ENCODE measurements around the gene TAF4B. TPM values are rescaled to one million over a fixed set of nuclear protein-coding genes. Genes with fewer than 3 reads are reported as not detected.

Gene TAF4B
- total RNA-seq, 4 donors from 2014 or later: 3.7 to 11.9 (median 7.1) TPM

- WGBS, 2 donors (ENCODE audit: low coverage in 1 of 2): 92% methylated on average over 4 of the region's 4 CpGs; no CpG with 5 or more reads in 1 of the 2 donors
- Histone ChIP-seq H3K27ac (no peak overlapping the region), H3K36me3 (no peaks in the 10 kb centered on the region), H3K9me3 (no peaks in the 10 kb centered on the region), H3K27me3 (no peaks in the 10 kb centered on the region), H3K4me3 (no peak overlapping the region), H3K4me1 (no peaks in the 10 kb centered on the region)
- in situ Hi-C loops (cut with MboI; ENCODE audit: low pct_ligation_motif_present in 1 of 4, low pct_unique_long_range_greater_than_20kb in 1 of 4, low sequenced_read_pairs in 3 of 4): no loop called here
- intact Hi-C loops (cut with DNase I; ENCODE audit: low total_unique reads): no loop called here
- no peak for TF ChIP-seq POLR2A (IDR thresholded peaks at IDR 0.05)
- TF ChIP-seq, protein P1, sequence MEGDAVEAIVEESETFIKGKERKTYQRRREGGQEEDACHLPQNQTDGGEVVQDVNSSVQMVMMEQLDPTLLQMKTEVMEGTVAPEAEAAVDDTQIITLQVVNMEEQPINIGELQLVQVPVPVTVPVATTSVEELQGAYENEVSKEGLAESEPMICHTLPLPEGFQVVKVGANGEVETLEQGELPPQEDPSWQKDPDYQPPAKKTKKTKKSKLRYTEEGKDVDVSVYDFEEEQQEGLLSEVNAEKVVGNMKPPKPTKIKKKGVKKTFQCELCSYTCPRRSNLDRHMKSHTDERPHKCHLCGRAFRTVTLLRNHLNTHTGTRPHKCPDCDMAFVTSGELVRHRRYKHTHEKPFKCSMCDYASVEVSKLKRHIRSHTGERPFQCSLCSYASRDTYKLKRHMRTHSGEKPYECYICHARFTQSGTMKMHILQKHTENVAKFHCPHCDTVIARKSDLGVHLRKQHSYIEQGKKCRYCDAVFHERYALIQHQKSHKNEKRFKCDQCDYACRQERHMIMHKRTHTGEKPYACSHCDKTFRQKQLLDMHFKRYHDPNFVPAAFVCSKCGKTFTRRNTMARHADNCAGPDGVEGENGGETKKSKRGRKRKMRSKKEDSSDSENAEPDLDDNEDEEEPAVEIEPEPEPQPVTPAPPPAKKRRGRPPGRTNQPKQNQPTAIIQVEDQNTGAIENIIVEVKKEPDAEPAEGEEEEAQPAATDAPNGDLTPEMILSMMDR (IDR thresholded peaks at IDR 0.05): no peak
- no peak for TF ChIP-seq POLR2AphosphoS5 (IDR thresholded peaks at IDR 0.05)
- TF ChIP-seq EP300 (IDR thresholded peaks at IDR 0.05; ENCODE audit: low read depth): no peak
- DNase-seq: no peak
These were observed 35.9 kb downstream of the TAF4B start for GRCh38 chr18:26262156-26262555.

- Histone ChIP-seq H3K36me3 (no peaks in the 10 kb centered on the region), H3K9me3 (no peaks in the 10 kb centered on the region), H3K27me3 (no peaks in the 10 kb centered on the region), H3K4me3 (no peak overlapping the region), H3K27ac (no peak overlapping the region), H3K4me1 (no peaks in the 10 kb centered on the region)
- TF ChIP-seq EP300 (IDR thresholded peaks at IDR 0.05; ENCODE audit: low read depth) (no peak), POLR2AphosphoS5 (IDR thresholded peaks at IDR 0.05) (no peak), POLR2A (IDR thresholded peaks at IDR 0.05) (no peak)
- no peak for DNase-seq
- 94 to 95% methylated on average over 4 of the region's 4 CpGs for WGBS, 2 donors (ENCODE audit: low coverage in 1 of 2)
- intact Hi-C loops (cut with DNase I; ENCODE audit: low total_unique reads): no loop called here
- in situ Hi-C loops (cut with MboI; ENCODE audit: low pct_ligation_motif_present in 1 of 4, low pct_unique_long_range_greater_than_20kb in 1 of 4, low sequenced_read_pairs in 3 of 4): no loop called here
These were observed 41.2 kb downstream of the TAF4B start for GRCh38 chr18:26267357-26267930.

GRCh38 chr18:26268454-26268853 lies 42.2 kb downstream of the TAF4B start:
- H3K9me3 ChIP-seq: no peaks in the 10 kb centered on the region
- no peak overlapping the region for H3K4me3 ChIP-seq
- 91 to 95% methylated on average over 4 of the region's 4 CpGs for WGBS, 2 donors (ENCODE audit: low coverage in 1 of 2)
- in situ Hi-C loops (cut with MboI; ENCODE audit: low pct_ligation_motif_present in 1 of 4, low pct_unique_long_range_greater_than_20kb in 1 of 4, low sequenced_read_pairs in 3 of 4) (no loop called here), intact Hi-C loops (cut with DNase I; ENCODE audit: low total_unique reads) (no loop called here)
- no peak for DNase-seq
- no peak overlapping the region for H3K27ac ChIP-seq
- H3K4me1 ChIP-seq: no peaks in the 10 kb centered on the region
- no peaks in the 10 kb centered on the region for H3K36me3 ChIP-seq
- TF ChIP-seq EP300 (IDR thresholded peaks at IDR 0.05; ENCODE audit: low read depth) (no peak), POLR2A (IDR thresholded peaks at IDR 0.05) (no peak), POLR2AphosphoS5 (IDR thresholded peaks at IDR 0.05) (no peak)
- TF ChIP-seq, protein P1 (IDR thresholded peaks at IDR 0.05): no peak
- H3K27me3 ChIP-seq: no peaks in the 10 kb centered on the region

DNA sequence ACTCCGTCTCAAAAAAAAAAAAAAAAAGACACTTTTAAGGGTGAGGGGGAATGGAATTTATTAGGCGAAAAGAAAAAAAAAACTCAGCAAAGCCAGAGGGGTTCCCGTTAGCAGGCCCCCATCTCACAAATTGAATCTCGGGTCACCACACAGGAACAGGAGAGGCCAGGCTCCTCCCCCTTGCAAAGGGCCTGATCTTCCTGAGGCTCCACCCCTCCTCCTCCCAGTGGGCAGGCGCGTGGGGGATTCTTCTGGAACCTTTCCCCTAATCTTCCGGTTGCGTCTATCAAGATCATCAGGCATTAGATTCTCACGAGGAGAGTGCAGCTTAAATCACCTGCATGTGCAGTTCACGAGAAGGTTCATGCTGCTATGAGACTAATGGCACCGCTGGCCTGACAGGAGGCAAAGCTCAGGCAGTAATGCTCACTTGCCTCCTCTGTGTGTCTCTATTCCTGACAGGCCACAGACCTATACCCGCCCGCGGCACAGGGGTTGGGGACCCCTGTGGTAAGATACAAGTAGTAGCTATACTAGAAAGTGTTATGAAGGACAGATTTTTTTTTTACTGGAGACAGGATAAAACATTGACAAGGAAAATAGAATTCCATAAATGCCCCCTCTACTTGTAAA lies 45.8 kb downstream of the TAF4B start:
- H3K36me3 ChIP-seq: no peaks in the 10 kb centered on the region
- WGBS, 2 donors (ENCODE audit: low coverage in 1 of 2): 97 to 100% methylated on average over 3 to 14 of the region's 14 CpGs
- in situ Hi-C loops (cut with MboI; ENCODE audit: low pct_ligation_motif_present in 1 of 4, low pct_unique_long_range_greater_than_20kb in 1 of 4, low sequenced_read_pairs in 3 of 4): no loop called here
- no peaks in the 10 kb centered on the region for H3K9me3 ChIP-seq
- H3K4me3 ChIP-seq: no peak overlapping the region
- intact Hi-C loops (cut with DNase I; ENCODE audit: low total_unique reads): no loop called here
- no peak for DNase-seq
- H3K27me3 ChIP-seq: no peaks in the 10 kb centered on the region
- no peak overlapping the region for H3K27ac ChIP-seq
- no peaks in the 10 kb centered on the region for H3K4me1 ChIP-seq
- TF ChIP-seq EP300 (IDR thresholded peaks at IDR 0.05; ENCODE audit: low read depth) (no peak), POLR2AphosphoS5 (IDR thresholded peaks at IDR 0.05) (no peak), POLR2A (IDR thresholded peaks at IDR 0.05) (no peak)
- TF ChIP-seq, protein P1 (IDR thresholded peaks at IDR 0.05): no peak

Data from transverse colon (tissue), 4 donors.